Astrocyte of the hippocampus (primary cell): ENCODE results near the gene MYRFL.

ENCODE experiments used
- DNase-seq: peaks from one replicate; pipeline ENCODE4 v3.0.0; 2011; ENCODE audit warnings: low read depth, low spot score

The MYRFL gene

DNA sequence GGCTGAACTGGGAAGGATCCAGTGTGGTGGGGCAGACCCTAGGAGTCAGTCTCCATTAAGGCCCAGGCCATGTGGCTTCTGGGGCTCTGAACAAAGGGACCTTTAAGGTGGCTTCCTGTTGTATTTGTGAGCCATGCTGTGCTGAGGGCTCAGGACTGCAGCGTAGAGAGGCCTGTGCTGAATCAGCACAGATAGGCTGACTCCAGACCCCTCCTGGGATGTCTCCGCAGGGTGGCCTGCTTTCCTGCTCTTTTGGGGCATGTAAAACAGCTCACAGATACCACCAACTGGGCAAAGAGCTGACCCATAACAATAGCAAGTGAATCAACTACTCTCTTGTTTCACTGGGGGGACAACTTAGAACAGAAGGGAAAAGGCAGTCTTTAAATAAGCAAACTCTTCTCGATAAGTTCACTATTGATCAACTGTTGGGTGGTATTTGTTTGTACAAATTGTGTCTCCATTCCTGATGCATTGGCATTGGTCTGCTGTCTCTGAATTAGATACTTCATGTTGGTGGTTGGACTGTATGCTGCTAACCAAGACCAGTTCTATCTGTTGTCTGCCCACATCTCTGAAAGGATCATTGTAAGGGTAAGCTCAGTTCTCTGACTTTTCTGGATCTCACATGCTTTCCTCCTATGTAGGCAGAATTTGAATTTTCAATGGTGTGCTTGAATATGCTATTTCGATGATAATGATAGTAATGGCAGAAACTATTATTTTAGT is 71.8 kb downstream of the MYRFL start:
- DNase-seq = no peak

DNA sequence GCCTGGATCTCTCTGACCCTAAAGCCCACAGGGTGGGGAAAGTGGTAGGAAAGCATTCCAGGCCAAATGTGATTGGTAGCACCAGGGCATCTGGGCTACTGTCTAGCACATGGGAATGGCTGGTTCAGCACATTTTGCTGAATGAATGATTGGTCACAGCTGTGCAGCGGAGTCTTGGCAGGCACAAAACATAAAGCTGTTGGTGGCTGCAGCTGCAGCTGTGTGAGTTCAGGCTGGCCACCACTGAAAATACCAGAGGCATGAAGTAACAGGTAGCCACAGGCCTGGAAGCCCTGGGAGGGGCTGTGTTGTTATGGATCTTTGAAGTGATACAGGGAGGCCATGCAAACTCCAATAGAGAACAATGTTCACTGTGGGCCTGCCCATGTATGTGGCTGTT is 72.7 kb downstream of the MYRFL start:
- DNase-seq = peak; percentile 90

- DNase-seq = peak; percentile 39
Measured at GRCh38 chr12:69898236-69898635, 73.2 kb downstream of the MYRFL start.

DNA sequence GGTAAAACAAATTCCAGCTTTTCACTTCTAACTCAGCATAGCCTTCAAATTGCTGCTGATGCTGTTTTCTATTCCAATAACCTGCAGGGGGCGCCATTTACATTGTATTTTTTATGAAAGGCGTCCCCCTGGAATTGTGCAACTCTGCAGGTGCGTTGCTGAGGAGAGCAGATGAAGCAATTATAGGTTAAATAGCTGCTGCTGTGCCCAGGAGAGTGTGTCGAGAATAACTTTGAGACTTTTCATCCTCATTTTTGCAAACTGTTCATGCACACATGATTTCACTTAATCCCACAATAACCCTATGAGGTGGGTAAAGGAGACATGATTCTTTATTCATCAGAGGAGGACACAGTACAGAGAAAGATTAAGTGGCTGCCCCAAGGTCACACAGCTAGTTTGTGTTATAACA is 75.7 kb downstream of the MYRFL start:
- DNase-seq = peak; percentile 85

DNA sequence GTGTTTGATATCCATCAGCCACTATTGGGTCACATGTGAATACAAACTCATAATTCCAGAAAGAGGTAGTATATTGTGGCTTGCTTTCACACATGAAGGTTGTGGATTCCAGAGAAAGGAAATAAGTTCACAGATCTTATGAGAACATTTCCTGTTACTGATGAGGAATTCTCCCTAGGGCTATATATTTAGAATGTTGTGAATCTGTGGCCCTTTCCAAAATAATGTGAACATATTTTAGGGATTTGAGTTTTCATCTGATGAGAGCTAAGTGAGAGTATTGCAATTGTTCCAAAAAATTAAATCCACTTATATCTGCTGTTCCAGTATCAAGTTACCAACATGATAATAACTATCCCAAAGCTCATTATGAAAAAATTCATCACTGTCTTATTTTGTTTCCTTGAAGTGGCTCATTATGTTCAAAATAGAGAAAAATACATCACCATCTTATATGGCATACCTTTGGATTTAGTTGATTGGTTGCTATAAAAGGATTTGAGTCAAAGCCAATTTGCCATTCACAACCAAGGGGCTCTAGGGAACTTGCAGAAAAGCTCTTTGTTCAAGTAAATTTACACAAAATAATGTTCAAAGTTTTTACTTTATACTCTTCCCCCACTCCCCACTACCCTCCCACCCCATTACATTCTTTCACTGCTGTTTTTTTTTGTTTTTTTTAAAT is 76.3 kb downstream of the MYRFL start:
- DNase-seq = no peak

GRCh38 chr12:69903548-69903947 is 78.5 kb downstream of the MYRFL start:
- no peak for DNase-seq

- DNase-seq = peak; percentile 78
Measured at GRCh38 chr12:69904777-69905176, 79.8 kb downstream of the MYRFL start.

DNA sequence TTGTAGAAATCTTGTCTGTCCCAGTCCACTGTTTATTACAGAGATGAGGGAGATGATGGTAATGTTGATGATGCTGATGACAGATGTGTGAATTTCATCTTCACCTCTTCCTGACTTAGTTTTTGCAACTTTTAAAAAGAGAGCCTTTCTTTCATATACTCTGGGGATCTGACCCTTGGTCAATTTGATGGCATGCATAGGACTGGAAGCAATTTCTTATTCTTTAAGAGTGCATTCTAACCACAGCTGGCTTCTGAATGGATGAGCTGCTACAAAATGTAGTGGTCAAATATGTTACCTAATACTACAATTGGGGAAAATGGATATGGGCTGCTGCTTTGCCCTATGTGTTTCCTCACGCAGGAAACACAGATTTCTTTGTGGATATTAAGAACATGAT is 80.8 kb downstream of the MYRFL start:
- no peak for DNase-seq

DNA sequence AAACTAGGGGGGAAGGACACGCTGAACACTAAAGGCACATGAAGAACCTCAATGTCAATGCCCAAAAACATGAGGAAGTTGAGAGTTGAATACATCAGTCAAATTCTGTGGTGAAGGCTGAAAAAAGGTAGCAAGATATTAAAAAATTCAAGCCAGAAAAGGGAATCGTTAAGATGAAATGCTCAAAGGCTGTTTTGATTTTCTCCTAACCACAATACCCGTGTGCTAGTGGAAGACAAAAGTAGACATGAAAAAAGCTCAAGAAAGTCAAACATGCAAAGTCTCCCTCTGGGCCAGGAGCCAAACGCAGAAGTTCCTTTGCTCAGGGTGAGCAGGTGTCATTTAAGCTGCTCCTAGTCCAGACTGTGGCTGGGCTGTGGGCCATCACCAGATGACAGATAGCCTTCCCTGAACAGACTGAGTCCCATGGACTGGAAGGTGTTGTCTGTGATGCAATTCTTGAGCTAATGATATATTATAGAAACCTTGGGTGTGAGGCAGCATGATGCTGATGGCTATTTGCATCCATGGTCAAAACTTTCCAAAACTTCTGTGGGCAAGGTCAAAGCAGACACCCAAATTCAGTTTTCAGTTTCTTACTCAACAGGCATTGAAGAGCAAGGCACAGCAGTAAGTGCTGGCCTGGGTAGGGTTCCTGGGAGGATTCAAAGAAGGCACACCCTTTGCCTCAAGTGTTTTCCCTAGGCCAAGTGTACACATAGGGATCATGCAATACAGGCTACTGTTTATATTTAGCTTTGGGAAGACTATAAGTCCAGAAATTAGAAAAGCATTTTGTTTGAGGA is 81.6 kb downstream of the MYRFL start:
- peak; percentile 26 for DNase-seq

DNA sequence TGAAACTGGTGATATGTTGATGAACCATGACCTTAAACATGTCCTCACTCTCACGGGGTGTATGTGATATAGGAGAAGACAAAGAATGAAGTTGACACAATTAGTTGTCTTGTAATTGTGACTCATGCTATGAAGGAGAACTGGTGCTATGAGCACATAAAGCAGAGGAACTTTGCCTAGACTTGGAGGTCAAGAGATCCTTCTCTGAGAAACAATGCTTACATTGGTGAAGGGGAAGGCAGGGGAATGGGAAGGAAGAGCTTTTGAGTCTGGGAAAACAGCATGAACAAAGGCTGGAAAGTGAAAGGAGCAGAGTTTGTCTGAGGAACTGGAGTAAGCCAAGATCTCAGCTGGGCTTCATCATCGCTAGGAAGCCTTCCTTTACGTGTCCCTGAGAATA is 83.2 kb downstream of the MYRFL start:
- DNase-seq = no peak

DNA sequence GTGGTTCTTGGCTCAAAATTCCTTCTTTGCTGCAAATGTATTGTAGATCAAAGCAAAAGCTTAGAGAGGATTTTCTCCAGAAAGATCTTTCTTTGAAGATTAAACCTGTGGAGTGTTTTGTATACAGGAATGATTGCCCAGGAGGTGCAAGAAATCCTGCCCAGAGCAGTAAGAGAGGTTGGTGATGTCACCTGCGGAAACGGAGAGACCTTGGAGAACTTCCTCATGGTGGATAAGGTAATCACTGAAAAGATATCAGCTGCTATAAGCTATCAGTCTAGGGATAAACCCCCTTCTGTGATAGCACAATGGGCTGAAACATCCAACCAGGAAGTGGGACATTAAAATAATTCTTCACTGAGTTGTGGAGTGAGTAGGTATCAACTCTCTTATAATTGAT is 85.7 kb downstream of the MYRFL start:
- no peak for DNase-seq

GRCh38 chr12:69913526-69913925 is 88.5 kb downstream of the MYRFL start:
- no peak for DNase-seq

DNA sequence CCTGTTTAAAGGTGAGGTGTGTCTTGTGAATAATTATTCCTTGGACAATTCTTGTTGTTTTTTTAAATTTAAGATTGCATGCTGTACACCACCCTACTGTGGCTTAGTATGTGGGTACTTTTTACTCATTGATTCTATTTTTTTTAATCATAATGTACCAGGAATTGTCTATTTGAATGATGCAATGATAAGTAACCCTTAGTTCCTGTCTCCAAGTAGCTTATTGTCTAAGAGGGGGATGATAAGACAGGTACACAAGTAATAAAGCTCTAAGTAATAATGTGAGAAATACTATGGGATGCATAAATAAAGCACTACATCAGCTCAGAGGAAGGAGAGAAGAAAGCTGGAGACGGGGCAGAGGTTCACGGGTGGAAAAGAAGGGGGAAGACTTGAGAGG is 90.9 kb downstream of the MYRFL start:
- DNase-seq = no peak

GRCh38 chr12:69916544-69917235 is 91.7 kb downstream of the MYRFL start:
- peak; percentile 60 for DNase-seq

- no peak for DNase-seq
Measured at GRCh38 chr12:69918287-69918686, 93.3 kb downstream of the MYRFL start.

DNA sequence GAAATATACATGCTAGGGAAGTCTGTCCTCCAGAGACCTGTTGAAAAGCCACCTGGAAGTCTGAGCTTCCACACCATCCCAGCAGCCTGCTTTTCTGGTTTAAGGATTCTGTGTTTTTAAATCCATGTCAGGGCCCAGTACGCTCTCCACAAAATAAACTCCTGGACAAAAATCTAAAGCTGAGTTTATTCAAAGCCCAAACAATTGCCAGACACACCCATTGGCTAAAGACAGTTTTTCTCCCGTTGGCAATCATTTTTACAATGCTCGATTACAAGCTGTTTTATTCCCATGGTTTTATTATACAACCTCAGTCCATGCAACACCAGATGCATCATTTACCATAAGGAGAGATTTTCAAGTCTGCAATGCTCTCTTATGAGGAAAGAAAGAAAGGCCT is 94.5 kb downstream of the MYRFL start:
- DNase-seq = no peak

GRCh38 chr12:69921831-69922230 is 96.8 kb downstream of the MYRFL start:
- DNase-seq = no peak

- no peak for DNase-seq
Measured at GRCh38 chr12:69922999-69923398, 98.0 kb downstream of the MYRFL start.

DNA sequence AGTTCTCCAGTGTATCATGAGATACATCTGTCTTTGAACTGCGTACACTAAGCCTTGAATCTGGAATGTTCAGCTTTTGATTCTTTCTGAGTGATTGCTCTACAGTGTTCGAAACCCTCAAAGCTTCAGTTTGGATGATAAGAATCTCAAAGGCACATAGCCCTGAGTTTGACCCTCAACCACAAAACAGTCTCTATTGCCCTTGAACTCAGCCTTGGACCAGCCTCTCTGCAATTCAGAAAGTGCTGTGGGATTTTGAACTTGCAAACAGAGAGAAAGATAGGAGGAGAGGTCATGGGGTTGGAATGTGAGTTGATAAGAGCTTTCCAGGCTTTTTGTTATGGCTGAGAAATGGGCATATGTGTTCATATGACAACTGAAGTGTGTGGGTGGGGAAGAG is 100.3 kb downstream of the MYRFL start:
- peak; percentile 3 for DNase-seq

GRCh38 chr12:69927164-69927563 is 102.1 kb downstream of the MYRFL start:
- no peak for DNase-seq

DNA sequence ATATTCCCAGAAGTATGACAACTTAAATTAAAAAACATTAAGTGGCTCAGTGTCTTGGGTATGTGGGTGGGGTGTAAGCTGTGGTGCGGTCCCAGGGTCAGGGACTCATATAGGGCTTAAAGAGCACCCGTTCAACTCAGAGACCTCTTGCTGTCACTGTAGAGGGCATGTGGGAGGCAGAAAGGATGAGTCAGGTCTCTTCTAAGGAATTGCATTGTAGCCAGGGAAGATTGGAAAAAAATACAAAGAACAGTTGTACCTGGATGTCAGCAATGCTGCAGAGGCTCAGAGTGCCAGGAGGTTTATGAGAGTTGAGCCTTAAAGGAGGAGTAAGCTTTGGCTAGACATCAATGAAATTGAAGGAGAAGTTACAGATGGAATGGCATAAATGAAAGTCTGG is 104.1 kb downstream of the MYRFL start:
- peak; percentile 18 for DNase-seq

DNA sequence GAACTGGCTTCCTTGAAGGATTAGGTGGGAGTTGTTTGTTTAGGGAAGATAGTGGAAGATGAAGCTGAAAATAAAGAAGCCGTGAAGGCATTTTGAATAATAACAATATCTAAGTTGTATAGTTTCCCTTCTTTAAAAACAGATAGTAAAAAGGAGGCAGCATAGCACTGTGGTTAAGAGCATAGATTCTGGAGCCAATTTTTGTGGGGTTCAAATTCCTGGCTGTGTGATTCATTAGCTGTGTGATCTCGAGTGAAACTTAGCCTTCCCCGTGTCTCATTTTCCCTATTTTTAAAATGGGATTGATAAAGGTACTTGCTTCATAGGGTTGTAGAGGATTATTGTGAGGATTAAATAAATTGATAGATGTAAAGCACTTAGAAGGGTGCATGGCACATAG is 104.5 kb downstream of the MYRFL start:
- DNase-seq = peak; percentile 32
